Astrocyte of the cerebellum (primary cell): ENCODE data around the gene FAM163B.

ENCODE experiments used
- DNase-seq: peaks from one replicate; pipeline ENCODE4 v3.0.0-alpha.2; 2011; ENCODE audit warnings: low read depth
- H3K4me3 ChIP-seq: 2 replicates; pipeline ENCODE4 v1.5.1; 2011; ENCODE audit warnings: mild to moderate bottlenecking, low read depth, low read length, moderate library complexity
- CTCF ChIP-seq: IDR thresholded peaks from 2 replicates; pipeline ENCODE4 v1.5.1; 2012; ENCODE audit warnings: low read length, low read depth, moderate library complexity, mild to moderate bottlenecking; ENCODE audit errors: missing control alignments
- in situ Hi-C: cut with HindIII; loops from 2 replicates; pipeline ENCODE4 v1.10.0; 2017; ENCODE audit warnings: low sequenced_read_pairs

The FAM163B gene

GRCh38 chr9:133640160-133640559, 31.0 kb upstream of the FAM163B start:
- no peak overlapping the region for H3K4me3 ChIP-seq
- in situ Hi-C loops, result no loop called here
- no peak for DNase-seq
- TF ChIP-seq CTCF, result no peak

GRCh38 chr9:133639613-133640012, 30.4 kb upstream of the FAM163B start:
- no peak for DNase-seq
- in situ Hi-C loops, result no loop called here
- H3K4me3 ChIP-seq, result no peak overlapping the region
- no peak for TF ChIP-seq CTCF

GRCh38 chr9:133638711-133639110, 29.5 kb upstream of the FAM163B start:
- H3K4me3 ChIP-seq, result no peak overlapping the region
- no peak for TF ChIP-seq CTCF
- no peak for DNase-seq
- in situ Hi-C loops, result no loop called here

GRCh38 chr9:133638076-133638475, 28.9 kb upstream of the FAM163B start:
- no peak for DNase-seq

GRCh38 chr9:133637451-133638055, 28.4 kb upstream of the FAM163B start:
- no peak for DNase-seq
- in situ Hi-C loops, result no loop called here
- H3K4me3 ChIP-seq, result no peak overlapping the region
- TF ChIP-seq CTCF, result no peak

More at GRCh38 chr9:133638076-133638475, 28.9 kb upstream of the FAM163B start:
- in situ Hi-C loops, result no loop called here
- H3K4me3 ChIP-seq, result no peak overlapping the region
- TF ChIP-seq CTCF, result no peak

- H3K4me3 ChIP-seq, result no peak overlapping the region
- in situ Hi-C loops, result no loop called here
- TF ChIP-seq CTCF, result no peak
- no peak for DNase-seq
Measured at GRCh38 chr9:133636902-133637301, 27.7 kb upstream of the FAM163B start.
